Fibroblast of skin of left biceps (primary cell): ENCODE measurements around the gene PHACTR2.
"Not testable (repeated sequence)": the region's sequence is repeated elsewhere in the genome, so short reads cannot be mapped to it uniquely, and the experiment has no call there.

Experiments used
- DNase-seq, 2 experiments: peaks; one replicate each; pipeline ENCODE4 v3.0.0-alpha.2; 2013; ENCODE audit warnings: low read depth in 2 of 2

Gene PHACTR2

GRCh38 chr6:143677891-143678791 lies at the start of gene PHACTR2:
Gene PHACTR2, plus strand, starts transcription at chr6:143677965. Its CDS starts 199 bp downstream, at chr6:143678164.
- DNase-seq = peak; percentile 52

GRCh38 chr6:143629104-143630080 lies 48.4 kb upstream of the PHACTR2 start:
- DNase-seq = no peak

GRCh38 chr6:143631196-143631595 lies 46.6 kb upstream of the PHACTR2 start:
- DNase-seq = not testable (repeated sequence)

- no peak for DNase-seq
These were observed 44.9 kb upstream of the PHACTR2 start for GRCh38 chr6:143632894-143633293.

GRCh38 chr6:143634486-143634885 lies 43.3 kb upstream of the PHACTR2 start:
- DNase-seq = no peak

- no peak for DNase-seq
These were observed 40.1 kb upstream of the PHACTR2 start for GRCh38 chr6:143637691-143638090.

GRCh38 chr6:143642403-143642802 lies 35.4 kb upstream of the PHACTR2 start:
- DNase-seq = no peak

- DNase-seq = no peak
These were observed 30.6 kb upstream of the PHACTR2 start for GRCh38 chr6:143647191-143647590.

- DNase-seq = no peak
These were observed 30.0 kb upstream of the PHACTR2 start for GRCh38 chr6:143647732-143648131.

GRCh38 chr6:143649319-143649718 lies 28.4 kb upstream of the PHACTR2 start:
- DNase-seq = not testable (repeated sequence)

GRCh38 chr6:143651328-143651727 lies 26.4 kb upstream of the PHACTR2 start:
- not testable (repeated sequence) for DNase-seq

GRCh38 chr6:143652841-143653331 lies 24.9 kb upstream of the PHACTR2 start:
- no peak for DNase-seq

GRCh38 chr6:143655541-143655940 lies 22.2 kb upstream of the PHACTR2 start:
- no peak for DNase-seq

GRCh38 chr6:143656026-143656425 lies 21.7 kb upstream of the PHACTR2 start:
- no peak for DNase-seq

GRCh38 chr6:143657809-143658208 lies 20.0 kb upstream of the PHACTR2 start:
- no peak for DNase-seq

GRCh38 chr6:143660170-143660569 lies 17.6 kb upstream of the PHACTR2 start:
- DNase-seq = not testable (repeated sequence)

GRCh38 chr6:143664171-143664570 lies 13.6 kb upstream of the PHACTR2 start:
- DNase-seq = no peak

GRCh38 chr6:143666007-143666406 lies 11.8 kb upstream of the PHACTR2 start:
- DNase-seq = not testable (repeated sequence)

GRCh38 chr6:143669483-143669882 lies 8.3 kb upstream of the PHACTR2 start:
- DNase-seq = not testable (repeated sequence)

- peak; percentile 39 to 42 for DNase-seq
These were observed 4.1 kb upstream of the PHACTR2 start for GRCh38 chr6:143673669-143674068.

GRCh38 chr6:143674483-143675381 lies 3.0 kb upstream of the PHACTR2 start:
- no peak for DNase-seq
